MCF 10A (cell line): Measurements from ENCODE around the gene OR1F1. TPM values are rescaled to one million over a fixed set of nuclear protein-coding genes. Genes with fewer than 3 reads are reported as not detected.

Experiments used
- BruUV-seq: library from RNA; stranded (reverse); fragments of 400-500 nt; replicated peaks from 2 replicates; lab custom pipeline; 2021; lab: Mats Ljungman, UMichigan
- CTCF ChIA-PET: fragments of 300-600 bp; sonication (Branson Sonifier 250); formaldehyde crosslinking; extraction: SDS; loops from one replicate; lab custom pipeline; 2021; ENCODE audit warnings: antibody characterized with exemption, inconsistent platforms; lab: Yijun Ruan, JAX
- POLR2A ChIA-PET: fragments of 300-600, 350-650 bp; sonication (Branson Sonifier 250); formaldehyde crosslinking; extraction: SDS; loops from one replicate; lab custom pipeline; 2020; ENCODE audit warnings: antibody characterized with exemption, inconsistent platforms; lab: Yijun Ruan, JAX
- DNase-seq: peaks from one replicate; pipeline ENCODE4 v3.0.0-alpha.2; 2018; ENCODE audit not compliant: unreplicated experiment
- H3K27ac Mint-ChIP-seq: one replicate; pipeline ENCODE4 v1.8.0; 2022; ENCODE audit warnings: mild to moderate bottlenecking, low read depth, mixed read lengths; ENCODE audit not compliant: unreplicated experiment
- H3K27me3 Mint-ChIP-seq: one replicate; pipeline ENCODE4 v1.8.0; 2022; ENCODE audit warnings: mixed read lengths; ENCODE audit not compliant: insufficient read depth, unreplicated experiment
- H3K36me3 Mint-ChIP-seq: one replicate; pipeline ENCODE4 v1.8.0; 2022; ENCODE audit warnings: mild to moderate bottlenecking, moderate library complexity, mixed read lengths; ENCODE audit not compliant: insufficient read depth, unreplicated experiment
- H3K4me1 Mint-ChIP-seq: one replicate; pipeline ENCODE4 v1.8.0; 2022; ENCODE audit warnings: mixed read lengths; ENCODE audit not compliant: insufficient read depth, unreplicated experiment
- H3K4me3 Mint-ChIP-seq: one replicate; pipeline ENCODE4 v1.8.0; 2022; ENCODE audit warnings: mild to moderate bottlenecking, moderate library complexity, mixed read lengths; ENCODE audit not compliant: unreplicated experiment
- H3K9me3 Mint-ChIP-seq: one replicate; pipeline ENCODE4 v1.8.0; 2022; ENCODE audit warnings: mixed read lengths; ENCODE audit not compliant: unreplicated experiment
- CTCF ChIP-seq: fragments of 200-600 bp; IDR thresholded peaks from one replicate; pipeline ENCODE4 v1.8.0; 2022; ENCODE audit warnings: antibody characterized with exemption, mild to moderate bottlenecking; ENCODE audit not compliant: unreplicated experiment
- intact Hi-C: fragments of 100-400 bp; cut with micrococcal nuclease; formaldehyde crosslinking; loops from 2 replicates; pipeline ENCODE4 v1.14.1; 2022
- total RNA-seq: library from RNA; stranded (reverse); gene quantifications from 2 replicates; pipeline ENCODE4 v1.2.3, GENCODE V29; 2022

OR1F1 gene
- total RNA-seq, 1 experiment from 2014 or later, result not detected

DNA sequence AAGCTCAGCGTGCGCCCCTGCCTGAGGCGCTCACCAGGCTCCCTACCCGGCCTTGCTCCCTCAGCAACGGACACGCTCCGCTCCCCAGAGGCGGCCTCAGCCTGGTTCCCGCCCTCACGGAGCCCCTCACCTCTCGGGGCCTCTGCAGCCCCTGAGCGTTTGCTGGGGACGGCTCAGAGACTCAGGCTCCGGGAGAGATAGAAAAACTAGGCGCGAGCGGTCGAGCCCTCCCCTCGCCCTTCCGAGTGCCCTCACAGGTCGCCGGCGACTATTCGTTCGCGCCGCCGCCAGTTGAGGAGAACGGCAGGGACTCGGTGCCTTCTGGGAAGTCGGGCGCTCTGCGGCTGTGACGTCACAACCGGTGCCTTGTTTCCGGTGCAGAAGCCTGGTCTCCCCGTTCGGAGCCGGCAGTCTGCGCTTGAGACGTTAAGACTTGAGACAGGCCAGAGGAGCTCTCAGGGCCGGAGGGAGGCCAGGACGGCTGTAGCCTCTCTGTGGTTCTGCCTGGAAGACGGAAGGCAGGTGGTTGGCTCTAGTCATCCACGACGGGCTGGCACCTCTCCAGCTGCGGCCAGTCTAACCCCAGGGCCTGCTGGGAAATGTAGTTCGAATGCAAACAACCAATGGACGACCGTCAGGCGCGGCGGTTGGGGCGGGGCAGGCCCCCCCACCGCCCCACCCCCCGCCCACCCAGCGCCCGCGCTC is 47.0 kb downstream of the OR1F1 start, which contains the start of gene ZNF200:
Gene ZNF200, minus strand, starts transcription at position 302 of the 705 bp plus-strand sequence. CDS start 1,403 bp downstream, outside the sequence.
- Mint-ChIP-seq H3K9me3 (peaks cover 10% of the 10 kb centered on the region), H3K36me3 (peaks cover 23% of the 10 kb centered on the region), H3K27me3 (no peaks in the 10 kb centered on the region), H3K27ac (peak within 1 kb of the TSS; percentile 96), H3K4me1 (peaks cover 4% of the 10 kb centered on the region), H3K4me3 (peak within 1 kb of the TSS; percentile 95)
- peak; percentile 95 for DNase-seq
- ChIA-PET POLR2A (interaction anchor here (0.5 to 2.9 kb wide), 12 partner anchors 11 to 209 kb away, joined by 3 to 25 read pairs (median 5); partner anchors contain the start of genes NAA60, ZNF213, ZNF263 and ZNF597), CTCF (interaction anchor here (0.6 kb wide), 1 partner anchor 42 kb away, joined by 3 read pairs; no protein-coding TSS in a partner anchor)
- TF ChIP-seq CTCF, result no peak
- intact Hi-C loops, result loop anchor here (1.0 kb wide), 1 partner anchor 47 kb away; no protein-coding TSS in a partner anchor
- no TSS peak for BruUV-seq

GRCh38 chr16:3235856-3236669 is 48.1 kb downstream of the OR1F1 start:
- Mint-ChIP-seq H3K9me3 (no peaks in the 10 kb centered on the region), H3K4me3 (peak overlapping the region; percentile 66), H3K4me1 (peaks cover 4% of the 10 kb centered on the region), H3K27ac (no peak overlapping the region), H3K36me3 (peaks cover 13% of the 10 kb centered on the region), H3K27me3 (no peaks in the 10 kb centered on the region)
- peak; percentile 33 for DNase-seq
- intact Hi-C loops, result loop anchor here (1.0 kb wide), 1 partner anchor 46 kb away; no protein-coding TSS in a partner anchor
- no peak for TF ChIP-seq CTCF
- POLR2A ChIA-PET, result interaction anchor here (1.1 to 2.9 kb wide), 4 partner anchors 13 to 208 kb away, joined by 3 to 25 read pairs (median 12); partner anchors contain the start of genes NAA60, ZNF263 and ZNF597
- BruUV-seq, result no TSS peak
- CTCF ChIA-PET, result no interaction called here

GRCh38 chr16:3241761-3242160 is 53.8 kb downstream of the OR1F1 start:
- no peak overlapping the region for H3K27ac Mint-ChIP-seq
- peaks cover 5% of the 10 kb centered on the region for H3K9me3 Mint-ChIP-seq
- H3K4me1 Mint-ChIP-seq, result peaks cover 6% of the 10 kb centered on the region
- H3K36me3 Mint-ChIP-seq, result no peaks in the 10 kb centered on the region
- H3K4me3 Mint-ChIP-seq, result no peak overlapping the region
- no peaks in the 10 kb centered on the region for H3K27me3 Mint-ChIP-seq
- TF ChIP-seq CTCF, result no peak
- DNase-seq, result no peak
- BruUV-seq, result no TSS peak
- ChIA-PET CTCF (no interaction called here), POLR2A (no interaction called here)
- intact Hi-C loops, result no loop called here

DNA sequence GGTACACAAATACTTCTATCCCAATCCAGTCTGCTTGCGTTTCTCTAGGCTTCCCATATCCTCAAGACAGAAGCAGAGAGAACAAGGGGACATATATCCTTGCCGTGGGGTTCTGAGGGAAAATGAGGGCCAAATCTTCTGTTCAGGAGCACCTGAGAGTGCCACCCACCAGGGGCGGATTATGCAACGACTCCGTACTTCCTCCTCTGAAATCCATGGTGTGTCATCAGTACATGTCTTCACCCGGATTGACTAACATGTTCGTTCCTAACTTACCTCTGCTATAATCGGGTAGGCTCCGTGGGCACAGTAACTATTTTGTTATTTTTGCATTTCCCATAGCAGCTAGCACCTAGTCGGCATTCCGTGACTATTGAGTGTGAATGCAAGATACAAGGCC is 54.7 kb downstream of the OR1F1 start:
- DNase-seq, result peak; percentile 84
- ChIA-PET CTCF (no interaction called here), POLR2A (interaction anchor here (0.6 kb wide), 1 partner anchor 10 kb away, joined by 3 read pairs; no protein-coding TSS in a partner anchor)
- intact Hi-C loops, result no loop called here
- Mint-ChIP-seq H3K27ac (no peak overlapping the region), H3K9me3 (peaks cover 5% of the 10 kb centered on the region), H3K27me3 (no peaks in the 10 kb centered on the region), H3K4me1 (peaks cover 6% of the 10 kb centered on the region), H3K4me3 (no peak overlapping the region), H3K36me3 (no peaks in the 10 kb centered on the region)
- BruUV-seq, result no TSS peak
- no peak for TF ChIP-seq CTCF
